Suprapubic skin (tissue), 4 donors: ENCODE results near the gene ATP23. TPM values are rescaled to one million over a fixed set of nuclear protein-coding genes. Genes with fewer than 3 reads are reported as not detected.

Experiments
- DNase-seq, 2 donors: peaks; one replicate each; pipeline ENCODE4 v3.0.0-alpha.2; 2019; ENCODE audit warnings: low spot score in 2 of 2
- H3K27ac ChIP-seq: fragments of 200-600 bp; sonication (generic); one replicate; pipeline ENCODE4 v1.5.1; 2019
- H3K27me3 ChIP-seq: fragments of 200-600 bp; sonication (generic); one replicate; pipeline ENCODE4 v1.5.1; 2019
- H3K36me3 ChIP-seq: fragments of 200-600 bp; sonication (generic); one replicate; pipeline ENCODE4 v1.5.1; 2019
- H3K4me1 ChIP-seq: fragments of 200-600 bp; sonication (generic); one replicate; pipeline ENCODE4 v1.5.1; 2019
- H3K4me3 ChIP-seq: fragments of 200-600 bp; sonication (generic); one replicate; pipeline ENCODE4 v1.5.1; 2019; ENCODE audit warnings: mild to moderate bottlenecking
- H3K9me3 ChIP-seq: fragments of 200-600 bp; sonication (generic); one replicate; pipeline ENCODE4 v1.5.1; 2019
- EP300 ChIP-seq: sonication (generic); formaldehyde crosslinking; IDR thresholded peaks from one replicate; pipeline ENCODE4 v1.6.1; 2017; ENCODE audit warnings: antibody characterized with exemption
- POLR2A ChIP-seq, 2 donors: fragments of 450-650 bp; IDR thresholded peaks; one replicate each; pipeline ENCODE4 v1.6.1; 2017; ENCODE audit warnings: antibody characterized with exemption in 2 of 2, mild to moderate bottlenecking in 2 of 2, moderate library complexity in 2 of 2
- POLR2AphosphoS5 ChIP-seq, 3 donors: sonication (generic); formaldehyde crosslinking; IDR thresholded peaks; one replicate each; pipeline ENCODE4 v1.6.1; 2017; ENCODE audit warnings: antibody characterized with exemption in 3 of 3
- WGBS: methylation state at CpG from one replicate; pipeline ENCODE4 v1.1.5; 2018; 5-methylcytosine and 5-hydroxymethylcytosine counted together
- total RNA-seq, 4 donors: library from RNA; depleted of rRNA; stranded (reverse); fragments of >200 nt; gene quantifications; one replicate each; pipeline ENCODE4 v1.1.0, GENCODE V29; 2016
- TF ChIP-seq, protein P1 (sequence below), 2 donors: fragments of 200-600 bp in 1 of 2; fragments of 450-650 bp in 1 of 2; sonication (generic) in 1 of 2; IDR thresholded peaks; one replicate each; pipeline ENCODE4 v1.5.1; 2016 to 2019; ENCODE audit warnings: antibody characterized with exemption in 2 of 2, mild to moderate bottlenecking in 1 of 2, moderate library complexity in 1 of 2

Gene ATP23
- 10 to 100 TPM in 1 of 4 donors, 1 to 10 TPM in 3; 4.4 to 12.0 (median 7.5) TPM for total RNA-seq

DNA sequence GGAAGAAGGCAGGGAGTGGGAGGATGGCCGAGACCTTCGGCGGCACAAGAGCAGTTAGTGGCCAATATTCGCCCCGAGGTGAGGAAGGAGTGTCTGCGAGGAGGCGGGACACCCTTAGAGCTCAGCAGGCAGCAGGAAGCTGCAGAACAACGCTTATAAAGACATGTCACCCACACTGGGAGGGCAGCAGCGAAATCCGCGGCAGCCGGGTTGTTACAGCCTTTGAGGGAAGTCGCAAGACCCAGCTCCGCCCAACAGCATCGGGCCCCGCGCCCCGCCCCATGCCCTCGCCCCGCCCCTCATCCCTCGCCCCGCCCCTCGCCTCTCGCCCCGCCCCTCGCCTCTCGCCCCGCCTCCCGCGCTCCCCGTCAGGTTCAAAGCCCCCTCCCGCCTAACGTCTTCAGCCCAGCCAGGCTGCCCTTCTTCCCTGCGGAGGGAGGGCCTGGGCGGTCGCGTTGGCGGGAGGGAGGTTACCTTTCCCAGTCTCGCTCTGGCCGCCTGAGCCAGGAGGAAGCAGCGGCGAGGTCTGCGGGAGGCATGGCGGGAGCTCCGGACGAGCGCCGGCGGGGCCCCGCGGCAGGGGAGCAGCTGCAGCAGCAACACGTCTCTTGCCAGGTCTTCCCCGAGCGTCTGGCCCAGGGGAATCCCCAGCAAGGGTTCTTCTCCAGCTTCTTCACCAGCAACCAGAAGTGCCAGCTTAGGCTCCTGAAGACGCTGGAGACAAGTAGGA is at the start of gene ATP23:
ATP23 (plus strand) TSS at position 403 of the 730 bp plus-strand sequence; CDS start at position 538, 135 bp downstream.
- TF ChIP-seq POLR2A (IDR thresholded peaks at IDR 0.05), result peak in 1 of 2 donors; percentile 82
- TF ChIP-seq, protein P1, sequence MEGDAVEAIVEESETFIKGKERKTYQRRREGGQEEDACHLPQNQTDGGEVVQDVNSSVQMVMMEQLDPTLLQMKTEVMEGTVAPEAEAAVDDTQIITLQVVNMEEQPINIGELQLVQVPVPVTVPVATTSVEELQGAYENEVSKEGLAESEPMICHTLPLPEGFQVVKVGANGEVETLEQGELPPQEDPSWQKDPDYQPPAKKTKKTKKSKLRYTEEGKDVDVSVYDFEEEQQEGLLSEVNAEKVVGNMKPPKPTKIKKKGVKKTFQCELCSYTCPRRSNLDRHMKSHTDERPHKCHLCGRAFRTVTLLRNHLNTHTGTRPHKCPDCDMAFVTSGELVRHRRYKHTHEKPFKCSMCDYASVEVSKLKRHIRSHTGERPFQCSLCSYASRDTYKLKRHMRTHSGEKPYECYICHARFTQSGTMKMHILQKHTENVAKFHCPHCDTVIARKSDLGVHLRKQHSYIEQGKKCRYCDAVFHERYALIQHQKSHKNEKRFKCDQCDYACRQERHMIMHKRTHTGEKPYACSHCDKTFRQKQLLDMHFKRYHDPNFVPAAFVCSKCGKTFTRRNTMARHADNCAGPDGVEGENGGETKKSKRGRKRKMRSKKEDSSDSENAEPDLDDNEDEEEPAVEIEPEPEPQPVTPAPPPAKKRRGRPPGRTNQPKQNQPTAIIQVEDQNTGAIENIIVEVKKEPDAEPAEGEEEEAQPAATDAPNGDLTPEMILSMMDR (IDR thresholded peaks at IDR 0.05), result no peak
- TF ChIP-seq EP300, result no peak
- peak in 1 of 3 donors; percentile 49 for TF ChIP-seq POLR2AphosphoS5 (IDR thresholded peaks at IDR 0.05)
- WGBS, result 1% methylated on average over 14 of the region's 55 CpGs
- Histone ChIP-seq H3K9me3 (no peaks in the 10 kb centered on the region), H3K4me3 (peak within 1 kb of the TSS; percentile 69), H3K4me1 (peaks cover 23% of the 10 kb centered on the region), H3K27me3 (no peaks in the 10 kb centered on the region), H3K27ac (peak within 1 kb of the TSS; percentile 84), H3K36me3 (no peaks in the 10 kb centered on the region)
- DNase-seq, result peak; percentile 94 to 95

- peak in 1 of 2 donors; percentile 47 for DNase-seq
- H3K4me1 ChIP-seq, result peaks cover 93% of the 10 kb centered on the region
- H3K4me3 ChIP-seq, result no peak overlapping the region
- 70% methylated on average over 9 of the region's 9 CpGs for WGBS
- peak overlapping the region; percentile 92 for H3K27ac ChIP-seq
- no peaks in the 10 kb centered on the region for H3K9me3 ChIP-seq
- TF ChIP-seq POLR2A (IDR thresholded peaks at IDR 0.05) (no peak), EP300 (no peak), POLR2AphosphoS5 (IDR thresholded peaks at IDR 0.05) (no peak)
- TF ChIP-seq, protein P1 (IDR thresholded peaks at IDR 0.05), result no peak
- H3K36me3 ChIP-seq, result no peaks in the 10 kb centered on the region
- H3K27me3 ChIP-seq, result no peaks in the 10 kb centered on the region
Measured at GRCh38 chr12:57892232-57892972, 49.0 kb upstream of the ATP23 start.

DNA sequence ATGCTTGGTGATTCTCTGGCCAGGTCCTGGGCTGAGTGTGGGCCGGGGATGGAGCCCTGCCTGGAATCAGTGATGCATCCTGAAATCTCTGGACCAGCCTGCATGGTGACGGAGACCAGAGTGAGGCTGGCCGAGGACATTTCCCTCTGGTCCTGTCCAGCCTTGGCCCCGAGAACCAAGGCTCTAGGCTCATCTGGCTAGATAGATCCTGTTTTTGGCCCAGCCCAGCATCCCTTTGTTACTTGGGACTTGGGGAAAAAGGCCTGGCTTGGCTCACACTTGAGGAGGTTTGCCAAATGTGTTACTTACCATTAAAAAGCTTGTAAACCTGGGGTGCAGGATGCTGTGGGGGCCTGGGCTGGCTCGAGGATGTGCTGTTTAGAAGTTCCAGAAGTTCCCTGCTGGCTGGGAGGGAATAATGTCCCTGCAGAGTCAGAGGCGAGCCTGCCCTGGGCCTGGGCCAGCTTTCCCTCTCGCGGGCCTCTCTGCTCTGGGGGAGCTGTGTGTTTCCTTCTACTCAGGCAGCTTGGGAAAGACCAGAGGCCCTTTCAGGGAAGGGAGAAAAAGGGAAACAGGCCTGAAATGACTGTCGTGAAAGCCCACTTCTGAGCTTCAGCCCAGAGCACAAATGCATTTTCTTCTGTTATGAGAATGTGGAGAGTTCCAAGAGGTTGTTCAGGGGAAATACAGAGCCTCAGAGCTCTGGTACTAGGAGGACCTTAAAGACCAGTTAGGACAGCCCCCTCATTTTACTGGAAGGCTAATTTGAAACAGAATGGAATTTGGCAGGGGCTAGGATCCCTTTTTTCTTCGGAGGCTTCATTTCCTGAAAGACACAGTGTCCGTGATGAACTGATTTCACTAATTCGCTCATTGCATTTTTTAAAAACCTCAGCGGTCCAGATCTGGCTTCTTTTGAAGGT is 47.7 kb upstream of the ATP23 start:
- no peak for TF ChIP-seq POLR2A (IDR thresholded peaks at IDR 0.05)
- TF ChIP-seq, protein P1 (IDR thresholded peaks at IDR 0.05), result peak in 1 of 2 donors; percentile 7
- TF ChIP-seq POLR2AphosphoS5 (IDR thresholded peaks at IDR 0.05), result peak in 1 of 3 donors; percentile 5
- no peak for TF ChIP-seq EP300
- peak; percentile 95 to 96 for DNase-seq
- 21% methylated on average over 9 of the region's 13 CpGs for WGBS
- Histone ChIP-seq H3K9me3 (no peaks in the 10 kb centered on the region), H3K27ac (peak overlapping the region; percentile 92), H3K27me3 (no peaks in the 10 kb centered on the region), H3K4me1 (peaks cover 93% of the 10 kb centered on the region), H3K4me3 (peak overlapping the region; percentile 4), H3K36me3 (no peaks in the 10 kb centered on the region)

- peak overlapping the region; percentile 92 for H3K27ac ChIP-seq
- peaks cover 91% of the 10 kb centered on the region for H3K4me1 ChIP-seq
- no peak for DNase-seq
- H3K9me3 ChIP-seq, result no peaks in the 10 kb centered on the region
- 31% methylated on average over 6 of the region's 6 CpGs for WGBS
- no peaks in the 10 kb centered on the region for H3K36me3 ChIP-seq
- peak overlapping the region; percentile 4 for H3K4me3 ChIP-seq
- no peaks in the 10 kb centered on the region for H3K27me3 ChIP-seq
- TF ChIP-seq POLR2AphosphoS5 (IDR thresholded peaks at IDR 0.05) (no peak), POLR2A (IDR thresholded peaks at IDR 0.05) (no peak)
- TF ChIP-seq, protein P1 (IDR thresholded peaks at IDR 0.05), result no peak
Measured at GRCh38 chr12:57894399-57895292, 46.7 kb upstream of the ATP23 start.
